Panc1 (cell line): ENCODE measurements around the gene RNF144A. TPM values are rescaled to one million over a fixed set of nuclear protein-coding genes. Genes with fewer than 3 reads are reported as not detected.

Experiments used
- ATAC-seq: fragments of 200-7000 bp; cut with Tn5 transposase; 2 replicates; pipeline ENCODE4 v1.9.1; 2020; ENCODE audit warnings: mild to moderate bottlenecking, moderate library complexity
- BruUV-seq: library from RNA; stranded (reverse); fragments of 400-500 nt; replicated peaks from 2 replicates; lab custom pipeline; 2021; lab: Mats Ljungman, UMichigan
- CTCF ChIA-PET: fragments of 300-600 bp; sonication (Branson Sonifier 250); formaldehyde crosslinking; loops from one replicate; lab custom pipeline; 2022; ENCODE audit warnings: antibody characterized with exemption; lab: Charles Lee
- POLR2A ChIA-PET: fragments of 300-600 bp; sonication (Branson Sonifier 250); formaldehyde crosslinking; loops from one replicate; lab custom pipeline; 2022; ENCODE audit warnings: antibody characterized with exemption; lab: Charles Lee
- DNase-seq: peaks from one replicate; pipeline ENCODE4 v3.0.0-alpha.2; 2010; ENCODE audit warnings: low read depth, low spot score
- H3K27ac ChIP-seq: 2 replicates; pipeline ENCODE4 v1.5.1; 2011; ENCODE audit warnings: mild to moderate bottlenecking, low read length, inconsistent platforms
- H3K27me3 ChIP-seq: fragments of 200-500 bp; sonication (Bioruptor generic); 2 replicates; pipeline ENCODE4 v1.6.0; 2014; ENCODE audit warnings: low read length, inconsistent platforms; ENCODE audit not compliant: control insufficient read depth, insufficient read depth
- H3K36me3 ChIP-seq: fragments of 200-500 bp; sonication (Bioruptor generic); 2 replicates; pipeline ENCODE4 v1.5.1; 2014; ENCODE audit warnings: inconsistent platforms, mild to moderate bottlenecking, low read length, moderate library complexity; ENCODE audit not compliant: control insufficient read depth, insufficient read depth
- H3K4me1 ChIP-seq: 2 replicates; pipeline ENCODE4 v1.5.1; 2011; ENCODE audit warnings: inconsistent platforms, mild to moderate bottlenecking, low read length, moderate library complexity; ENCODE audit not compliant: control insufficient read depth, insufficient read depth
- H3K4me3 ChIP-seq, 2 experiments: 2 replicates each; pipeline ENCODE4 v1.5.1; 2011 to 2012; ENCODE audit warnings: low read depth in 2 of 2, low read length in 2 of 2, mild to moderate bottlenecking in 2 of 2, inconsistent platforms in 1 of 2, moderate library complexity in 1 of 2
- H3K9me3 ChIP-seq: fragments of 200-500 bp; sonication (Bioruptor generic); 2 replicates; pipeline ENCODE4 v1.5.1; 2014; ENCODE audit warnings: low read depth, mild to moderate bottlenecking, inconsistent platforms, low read length, moderate library complexity; ENCODE audit not compliant: control insufficient read depth, insufficient read depth
- POLR2AphosphoS5 ChIP-seq: IDR thresholded peaks from 2 replicates; pipeline ENCODE4 v1.6.1; 2012; ENCODE audit warnings: mild to moderate bottlenecking, low read depth, low read length, moderate library complexity
- SIN3A ChIP-seq: IDR thresholded peaks from 2 replicates; pipeline ENCODE4 v1.6.1; 2012; ENCODE audit warnings: low read depth, mild to moderate bottlenecking, low read length, moderate library complexity, borderline replicate concordance; ENCODE audit not compliant: insufficient read depth
- TCF7L2 ChIP-seq: IDR thresholded peaks from 2 replicates; pipeline ENCODE4 v1.6.1; 2011; ENCODE audit warnings: mild to moderate bottlenecking, low read depth, low read length, inconsistent platforms
- in situ Hi-C: cut with HindIII; loops from 2 replicates; pipeline ENCODE4 v1.10.0; 2016; ENCODE audit warnings: low sequenced_read_pairs, low pct_unique_long_range_greater_than_20kb
- intact Hi-C: fragments of 100-400 bp; cut with micrococcal nuclease; formaldehyde crosslinking; loops from one replicate; pipeline ENCODE4 v1.10.0; 2022; ENCODE audit not compliant: unreplicated experiment
- total RNA-seq: library from RNA; stranded (reverse); gene quantifications from one replicate; pipeline ENCODE4 v1.2.1, GENCODE V29; 2021; ENCODE audit not compliant: unreplicated experiment
- TF ChIP-seq, protein P1 (sequence below), 2 experiments: IDR thresholded peaks; 2 replicates each; pipeline ENCODE4 v1.6.1; 2011 to 2012; ENCODE audit warnings: low read depth in 2 of 2, control low read depth in 1 of 2, low read length in 1 of 2, mild to moderate bottlenecking in 1 of 2, moderate library complexity in 1 of 2; ENCODE audit not compliant: insufficient read depth in 1 of 2
- TF ChIP-seq, protein P2 (sequence below): fragments of 450-650 bp; IDR thresholded peaks from 2 replicates; pipeline ENCODE4 v1.5.1; 2017; ENCODE audit warnings: mild to moderate bottlenecking

The RNF144A gene
- total RNA-seq, 1 experiment from 2014 or later: 5.4 TPM

DNA sequence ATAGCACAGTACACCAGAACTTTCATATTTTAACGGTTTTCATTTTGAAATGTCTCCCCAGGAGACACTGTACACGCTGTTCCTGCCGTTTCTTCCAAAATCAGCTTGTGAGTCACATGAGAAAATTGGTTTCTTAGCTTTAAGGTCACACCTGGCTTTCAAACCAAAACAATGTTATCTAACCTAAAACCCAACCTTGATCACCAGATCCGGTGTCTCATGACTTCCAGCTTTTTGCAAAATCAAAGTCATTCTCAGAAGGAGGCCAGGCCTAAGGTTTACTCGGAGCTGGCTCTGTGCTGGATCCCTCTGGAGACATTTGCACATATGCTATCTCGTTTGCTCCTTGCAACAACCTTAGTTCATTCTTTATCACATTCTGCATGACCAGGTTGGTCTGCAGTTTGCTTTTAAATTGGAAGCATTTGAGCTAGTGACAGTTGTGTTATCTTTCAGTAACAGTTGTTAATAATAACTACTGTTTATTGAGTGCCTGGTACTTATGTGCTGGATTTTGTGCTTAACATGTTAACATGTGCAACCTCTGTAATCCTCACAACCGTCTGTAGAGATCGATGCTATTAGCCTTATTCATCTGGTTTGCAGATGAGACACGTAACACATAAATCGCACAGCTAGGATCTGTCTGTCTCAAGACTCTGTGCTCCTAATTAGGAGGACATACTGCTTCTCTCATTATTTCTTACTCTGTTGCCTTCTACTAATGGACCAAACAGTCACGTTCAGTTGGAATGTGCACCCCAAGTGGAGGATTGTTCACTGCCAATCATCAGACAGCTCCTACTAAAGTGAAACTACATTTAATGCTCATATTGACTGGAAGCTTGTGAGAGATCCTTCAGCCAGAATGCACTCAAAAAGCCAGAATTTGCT is 105.5 kb downstream of the RNF144A start:
- DNase-seq (no peak), ATAC-seq (no peak)
- ChIA-PET CTCF (no interaction called here), POLR2A (no interaction called here)
- Histone ChIP-seq H3K4me1 (no peaks in the 10 kb centered on the region), H3K27me3 (no peaks in the 10 kb centered on the region), H3K36me3 (no peaks in the 10 kb centered on the region), H3K9me3 (no peaks in the 10 kb centered on the region), H3K27ac (no peak overlapping the region), H3K4me3 (no peak overlapping the region)
- intact Hi-C loops: no loop called here
- BruUV-seq: no TSS peak
- TF ChIP-seq POLR2AphosphoS5: no peak
- TF ChIP-seq TCF7L2: no peak
- TF ChIP-seq, protein P1, sequence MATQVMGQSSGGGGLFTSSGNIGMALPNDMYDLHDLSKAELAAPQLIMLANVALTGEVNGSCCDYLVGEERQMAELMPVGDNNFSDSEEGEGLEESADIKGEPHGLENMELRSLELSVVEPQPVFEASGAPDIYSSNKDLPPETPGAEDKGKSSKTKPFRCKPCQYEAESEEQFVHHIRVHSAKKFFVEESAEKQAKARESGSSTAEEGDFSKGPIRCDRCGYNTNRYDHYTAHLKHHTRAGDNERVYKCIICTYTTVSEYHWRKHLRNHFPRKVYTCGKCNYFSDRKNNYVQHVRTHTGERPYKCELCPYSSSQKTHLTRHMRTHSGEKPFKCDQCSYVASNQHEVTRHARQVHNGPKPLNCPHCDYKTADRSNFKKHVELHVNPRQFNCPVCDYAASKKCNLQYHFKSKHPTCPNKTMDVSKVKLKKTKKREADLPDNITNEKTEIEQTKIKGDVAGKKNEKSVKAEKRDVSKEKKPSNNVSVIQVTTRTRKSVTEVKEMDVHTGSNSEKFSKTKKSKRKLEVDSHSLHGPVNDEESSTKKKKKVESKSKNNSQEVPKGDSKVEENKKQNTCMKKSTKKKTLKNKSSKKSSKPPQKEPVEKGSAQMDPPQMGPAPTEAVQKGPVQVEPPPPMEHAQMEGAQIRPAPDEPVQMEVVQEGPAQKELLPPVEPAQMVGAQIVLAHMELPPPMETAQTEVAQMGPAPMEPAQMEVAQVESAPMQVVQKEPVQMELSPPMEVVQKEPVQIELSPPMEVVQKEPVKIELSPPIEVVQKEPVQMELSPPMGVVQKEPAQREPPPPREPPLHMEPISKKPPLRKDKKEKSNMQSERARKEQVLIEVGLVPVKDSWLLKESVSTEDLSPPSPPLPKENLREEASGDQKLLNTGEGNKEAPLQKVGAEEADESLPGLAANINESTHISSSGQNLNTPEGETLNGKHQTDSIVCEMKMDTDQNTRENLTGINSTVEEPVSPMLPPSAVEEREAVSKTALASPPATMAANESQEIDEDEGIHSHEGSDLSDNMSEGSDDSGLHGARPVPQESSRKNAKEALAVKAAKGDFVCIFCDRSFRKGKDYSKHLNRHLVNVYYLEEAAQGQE (IDR thresholded peaks at IDR 0.05; ENCODE audit: insufficient read depth in 1 of 2, low read depth in 2 of 2, low read length in 1 of 2): no peak
- TF ChIP-seq, protein P2, sequence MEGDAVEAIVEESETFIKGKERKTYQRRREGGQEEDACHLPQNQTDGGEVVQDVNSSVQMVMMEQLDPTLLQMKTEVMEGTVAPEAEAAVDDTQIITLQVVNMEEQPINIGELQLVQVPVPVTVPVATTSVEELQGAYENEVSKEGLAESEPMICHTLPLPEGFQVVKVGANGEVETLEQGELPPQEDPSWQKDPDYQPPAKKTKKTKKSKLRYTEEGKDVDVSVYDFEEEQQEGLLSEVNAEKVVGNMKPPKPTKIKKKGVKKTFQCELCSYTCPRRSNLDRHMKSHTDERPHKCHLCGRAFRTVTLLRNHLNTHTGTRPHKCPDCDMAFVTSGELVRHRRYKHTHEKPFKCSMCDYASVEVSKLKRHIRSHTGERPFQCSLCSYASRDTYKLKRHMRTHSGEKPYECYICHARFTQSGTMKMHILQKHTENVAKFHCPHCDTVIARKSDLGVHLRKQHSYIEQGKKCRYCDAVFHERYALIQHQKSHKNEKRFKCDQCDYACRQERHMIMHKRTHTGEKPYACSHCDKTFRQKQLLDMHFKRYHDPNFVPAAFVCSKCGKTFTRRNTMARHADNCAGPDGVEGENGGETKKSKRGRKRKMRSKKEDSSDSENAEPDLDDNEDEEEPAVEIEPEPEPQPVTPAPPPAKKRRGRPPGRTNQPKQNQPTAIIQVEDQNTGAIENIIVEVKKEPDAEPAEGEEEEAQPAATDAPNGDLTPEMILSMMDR: no peak
- no peak for TF ChIP-seq SIN3A
- in situ Hi-C loops: no loop called here

DNA sequence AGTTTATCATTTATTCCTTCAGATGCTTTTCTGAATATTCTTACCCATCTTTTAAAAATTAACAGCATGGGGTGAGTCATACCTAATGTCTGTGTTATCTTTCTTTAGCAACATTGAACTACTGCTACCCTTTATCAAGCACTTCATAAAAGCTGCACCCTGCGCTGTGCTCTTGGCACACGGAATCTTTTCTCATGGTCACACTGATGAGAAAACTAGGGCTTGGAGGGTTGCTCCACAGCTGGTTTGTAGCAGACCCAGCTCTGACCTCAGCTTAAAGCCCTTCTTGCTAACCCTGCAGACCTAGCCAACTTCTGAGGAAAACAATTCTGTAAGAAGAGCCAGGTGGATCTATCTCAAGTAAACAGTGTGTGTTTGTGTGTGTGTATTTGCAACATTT is 106.3 kb downstream of the RNF144A start:
- Histone ChIP-seq H3K4me3 (no peak overlapping the region), H3K27me3 (no peaks in the 10 kb centered on the region), H3K4me1 (no peaks in the 10 kb centered on the region), H3K9me3 (no peaks in the 10 kb centered on the region), H3K27ac (no peak overlapping the region), H3K36me3 (no peaks in the 10 kb centered on the region)
- ATAC-seq (no peak), DNase-seq (no peak)
- POLR2A ChIA-PET: no interaction called here
- in situ Hi-C loops: no loop called here
- intact Hi-C loops: no loop called here
- TF ChIP-seq TCF7L2 (no peak), POLR2AphosphoS5 (no peak), SIN3A (no peak)
- TF ChIP-seq, protein P2: no peak
- TF ChIP-seq, protein P1 (IDR thresholded peaks at IDR 0.05; ENCODE audit: insufficient read depth in 1 of 2, low read depth in 2 of 2, low read length in 1 of 2): no peak
- CTCF ChIA-PET: no interaction called here
- BruUV-seq: no TSS peak
